Measurements from ENCODE around the gene PRKCQ. TPM values are rescaled to one million over a fixed set of nuclear protein-coding genes. Genes with fewer than 3 reads are reported as not detected.

Gene PRKCQ
- total RNA-seq, 4 donors from 2014 or later, result 1.8 to 11.6 (median 3.7) TPM

- no peaks in the 10 kb centered on the region for H3K4me1 ChIP-seq
- TF ChIP-seq CTCF (IDR thresholded peaks at IDR 0.05) (no peak), POLR2A (IDR thresholded peaks at IDR 0.05) (no peak)
- H3K9me3 ChIP-seq, result no peaks in the 10 kb centered on the region
- H3K36me3 ChIP-seq, result no peaks in the 10 kb centered on the region
- DNase-seq, result no peak
- H3K27me3 ChIP-seq, result no peaks in the 10 kb centered on the region
- no peak overlapping the region for H3K27ac ChIP-seq
- H3K4me3 ChIP-seq, result no peak overlapping the region
Observed at GRCh38 chr10:6398399-6398798, 181.7 kb downstream of the PRKCQ start.

- no peaks in the 10 kb centered on the region for H3K4me1 ChIP-seq
- TF ChIP-seq CTCF (IDR thresholded peaks at IDR 0.05) (no peak), POLR2A (IDR thresholded peaks at IDR 0.05) (no peak)
- no peaks in the 10 kb centered on the region for H3K9me3 ChIP-seq
Observed at GRCh38 chr10:6396652-6397051, 183.4 kb downstream of the PRKCQ start.

GRCh38 chr10:6396226-6396625 is 183.8 kb downstream of the PRKCQ start:
- TF ChIP-seq POLR2A (IDR thresholded peaks at IDR 0.05) (no peak), CTCF (IDR thresholded peaks at IDR 0.05) (no peak)
- no peak overlapping the region for H3K4me3 ChIP-seq
- H3K9me3 ChIP-seq, result no peaks in the 10 kb centered on the region
- no peaks in the 10 kb centered on the region for H3K36me3 ChIP-seq
- no peak overlapping the region for H3K27ac ChIP-seq
- no peak for DNase-seq
- H3K27me3 ChIP-seq, result no peaks in the 10 kb centered on the region
- no peaks in the 10 kb centered on the region for H3K4me1 ChIP-seq

More at GRCh38 chr10:6396652-6397051, 183.4 kb downstream of the PRKCQ start:
- no peak for DNase-seq
- H3K27ac ChIP-seq, result no peak overlapping the region
- no peaks in the 10 kb centered on the region for H3K36me3 ChIP-seq
- H3K27me3 ChIP-seq, result no peaks in the 10 kb centered on the region
- H3K4me3 ChIP-seq, result no peak overlapping the region

GRCh38 chr10:6395606-6396005 is 184.5 kb downstream of the PRKCQ start:
- H3K4me3 ChIP-seq, result no peak overlapping the region
- no peaks in the 10 kb centered on the region for H3K27me3 ChIP-seq
- no peak overlapping the region for H3K27ac ChIP-seq
- H3K9me3 ChIP-seq, result peaks cover 0 to under 1% (median 0%) of the 10 kb centered on the region in 4 donors
- no peak for TF ChIP-seq CTCF (IDR thresholded peaks at IDR 0.05)
- no peak for TF ChIP-seq POLR2A (IDR thresholded peaks at IDR 0.05)
- no peaks in the 10 kb centered on the region for H3K4me1 ChIP-seq
- no peaks in the 10 kb centered on the region for H3K36me3 ChIP-seq
- no peak for DNase-seq

- Histone ChIP-seq H3K4me1 (no peaks in the 10 kb centered on the region), H3K4me3 (no peak overlapping the region), H3K9me3 (peaks cover 0 to 10% (median 0%) of the 10 kb centered on the region in 4 donors), H3K27ac (no peak overlapping the region), H3K36me3 (no peaks in the 10 kb centered on the region), H3K27me3 (no peaks in the 10 kb centered on the region)
- TF ChIP-seq POLR2A (IDR thresholded peaks at IDR 0.05), result no peak
- TF ChIP-seq CTCF (IDR thresholded peaks at IDR 0.05), result peak in 3 of 6 experiments; percentile 38 to 42 (median 39)
- peak in 1 of 3 donors; percentile 65 for DNase-seq
Observed at GRCh38 chr10:6394084-6394483, 186.0 kb downstream of the PRKCQ start.

GRCh38 chr10:6393168-6393567 is 186.9 kb downstream of the PRKCQ start:
- no peak for DNase-seq
- no peaks in the 10 kb centered on the region for H3K36me3 ChIP-seq
- H3K4me1 ChIP-seq, result no peaks in the 10 kb centered on the region
- H3K9me3 ChIP-seq, result peaks cover 0 to 10% (median 0%) of the 10 kb centered on the region in 4 donors
- H3K4me3 ChIP-seq, result no peak overlapping the region
- H3K27me3 ChIP-seq, result no peaks in the 10 kb centered on the region
- TF ChIP-seq POLR2A (IDR thresholded peaks at IDR 0.05) (no peak), CTCF (IDR thresholded peaks at IDR 0.05) (no peak)
- no peak overlapping the region for H3K27ac ChIP-seq

Measured in Peyer's patch (tissue), 4 donors.